NCI-H69 (cell line): ENCODE measurements around the gene CFAP61.

Source experiments
- DNase-seq: peaks from one replicate; lab custom pipeline; 2025; lab: John Stamatoyannopoulos, UW

CFAP61 gene

GRCh38 chr20:20031790-20032189, 20.5 kb upstream of the CFAP61 start:
- no peak for DNase-seq

- no peak for DNase-seq
Measured at GRCh38 chr20:20034486-20034885, 17.8 kb upstream of the CFAP61 start.

- no peak for DNase-seq
Measured at GRCh38 chr20:20036756-20037155, 15.6 kb upstream of the CFAP61 start.

- DNase-seq = no peak
Measured at GRCh38 chr20:20037960-20038359, 14.4 kb upstream of the CFAP61 start.

GRCh38 chr20:20038586-20038985, 13.7 kb upstream of the CFAP61 start:
- no peak for DNase-seq

- no peak for DNase-seq
Measured at GRCh38 chr20:20039752-20040387, 12.5 kb upstream of the CFAP61 start.

GRCh38 chr20:20051767-20052073, 612 bp upstream of the CFAP61 start:
- no peak for DNase-seq

- peak; percentile 72 for DNase-seq
Measured at GRCh38 chr20:20060234-20060998, 8.1 kb downstream of the CFAP61 start.

- DNase-seq = no peak
Measured at GRCh38 chr20:20063941-20064702, 11.8 kb downstream of the CFAP61 start.

- DNase-seq = no peak
Measured at GRCh38 chr20:20065361-20065760, 13.0 kb downstream of the CFAP61 start.

- peak; percentile 25 for DNase-seq
Measured at GRCh38 chr20:20070871-20071726, 18.8 kb downstream of the CFAP61 start.

GRCh38 chr20:20073801-20074371, 21.6 kb downstream of the CFAP61 start:
- peak; percentile 93 for DNase-seq

GRCh38 chr20:20075032-20075431, 22.7 kb downstream of the CFAP61 start:
- peak; percentile 51 for DNase-seq

GRCh38 chr20:20076297-20077065, 24.1 kb downstream of the CFAP61 start:
- DNase-seq = peak; percentile 48

- no peak for DNase-seq
Measured at GRCh38 chr20:20078041-20078440, 25.7 kb downstream of the CFAP61 start.

- DNase-seq = peak; percentile 89
Measured at GRCh38 chr20:20079102-20079784, 26.9 kb downstream of the CFAP61 start.

- peak; percentile 91 for DNase-seq
Measured at GRCh38 chr20:20083807-20084206, 31.5 kb downstream of the CFAP61 start.

- DNase-seq = peak; percentile 66
Measured at GRCh38 chr20:20084296-20084752, 32.0 kb downstream of the CFAP61 start.

- peak; percentile 55 for DNase-seq
Measured at GRCh38 chr20:20085071-20085470, 32.7 kb downstream of the CFAP61 start.

GRCh38 chr20:20085812-20086211, 33.5 kb downstream of the CFAP61 start:
- DNase-seq = no peak
